Activated CD4-positive, alpha-beta T cell treated with anti-CD3 and anti-CD28 coated beads, Interleukin-2, amount 50 U/mL, for 48 hours (primary cell): ENCODE results near the gene ANKRD13C.
"Not testable (repeated sequence)": the region's sequence is repeated elsewhere in the genome, so short reads cannot be mapped to it uniquely, and the experiment has no call there.

ENCODE experiments used
- DNase-seq, 2 experiments: peaks; one replicate each; pipeline ENCODE4 v3.0.0-alpha.2; 2020

ANKRD13C gene

GRCh38 chr1:70355920-70356319 lies 1.4 kb upstream of the ANKRD13C start:
- DNase-seq, result no peak

DNA sequence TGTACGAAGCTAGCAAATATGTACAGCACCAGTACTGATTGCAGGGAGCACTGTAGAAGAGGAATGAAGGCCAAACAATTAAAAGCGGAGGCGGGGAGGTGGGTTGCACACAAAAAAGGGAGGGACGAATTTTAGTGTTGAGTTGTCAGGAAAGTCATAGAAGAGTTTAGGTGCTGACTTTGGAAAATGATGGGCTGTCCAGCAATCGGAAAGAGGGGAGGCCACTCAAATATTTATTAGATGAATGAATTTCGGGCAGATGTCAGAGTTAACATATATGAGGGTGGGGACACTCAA lies 537 bp upstream of the ANKRD13C start:
- DNase-seq, result no peak

GRCh38 chr1:70353601-70354331 lies 756 bp downstream of the ANKRD13C start:
- peak; percentile 40 to 54 for DNase-seq

- no peak for DNase-seq
These were observed 1.5 kb downstream of the ANKRD13C start for GRCh38 chr1:70353044-70353443.

- not testable (repeated sequence) for DNase-seq
These were observed 4.7 kb downstream of the ANKRD13C start for GRCh38 chr1:70349799-70350198.

DNA sequence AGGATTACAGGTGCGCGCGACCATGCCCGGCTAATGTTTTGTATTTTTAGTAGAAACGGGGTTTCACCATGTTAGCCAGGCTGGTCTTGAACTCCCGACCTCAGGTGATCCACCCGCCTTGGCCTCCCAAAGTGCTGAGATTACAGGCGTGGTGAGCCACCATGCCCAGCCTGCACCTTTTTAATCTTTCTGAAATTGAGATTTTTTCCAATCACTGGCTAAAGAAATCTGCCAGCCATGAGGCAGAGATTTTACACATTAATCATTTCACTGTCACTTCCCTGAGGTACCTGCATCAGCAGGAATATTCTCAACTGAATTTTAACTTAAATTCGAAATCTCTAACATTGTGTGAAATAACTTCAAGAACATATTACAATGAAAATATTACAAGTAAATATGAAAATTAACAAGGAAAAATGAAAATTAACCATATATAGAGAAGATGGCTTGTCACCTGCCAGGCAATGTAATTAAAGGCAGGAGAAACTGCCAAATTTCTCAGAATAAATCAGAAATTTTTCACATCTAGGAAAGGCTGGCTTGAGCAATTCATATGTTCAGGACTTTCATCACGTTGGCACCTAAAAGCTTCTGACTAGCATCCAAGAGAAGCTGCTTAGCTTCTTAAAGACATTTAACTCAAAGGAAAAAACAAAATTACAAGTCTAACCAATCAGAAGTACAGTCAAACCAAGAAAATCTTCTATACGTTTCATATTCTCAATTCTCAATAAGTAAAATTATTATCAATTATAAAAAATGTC lies 5.9 kb downstream of the ANKRD13C start:
- no peak for DNase-seq

- DNase-seq, result not testable (repeated sequence)
These were observed 14.9 kb downstream of the ANKRD13C start for GRCh38 chr1:70339644-70340043.

DNA sequence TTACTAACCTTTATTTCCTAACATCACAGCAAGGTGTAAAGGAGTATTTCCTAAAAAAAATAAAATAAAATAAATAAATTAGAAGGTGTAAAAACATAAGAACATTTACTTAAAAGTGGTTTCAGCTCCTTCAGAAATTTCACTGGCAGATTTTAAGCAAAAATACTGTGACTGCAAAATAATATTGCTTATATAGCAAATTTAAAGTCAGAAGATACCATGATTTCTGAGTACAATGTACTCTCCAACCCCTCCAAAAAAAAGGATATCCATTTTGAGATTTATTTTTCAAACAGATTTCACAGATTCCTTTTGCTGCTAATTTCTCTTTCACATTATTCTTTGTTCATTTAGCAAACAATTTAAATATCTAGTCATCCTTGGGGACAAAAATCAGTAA lies 18.5 kb downstream of the ANKRD13C start:
- DNase-seq, result no peak

DNA sequence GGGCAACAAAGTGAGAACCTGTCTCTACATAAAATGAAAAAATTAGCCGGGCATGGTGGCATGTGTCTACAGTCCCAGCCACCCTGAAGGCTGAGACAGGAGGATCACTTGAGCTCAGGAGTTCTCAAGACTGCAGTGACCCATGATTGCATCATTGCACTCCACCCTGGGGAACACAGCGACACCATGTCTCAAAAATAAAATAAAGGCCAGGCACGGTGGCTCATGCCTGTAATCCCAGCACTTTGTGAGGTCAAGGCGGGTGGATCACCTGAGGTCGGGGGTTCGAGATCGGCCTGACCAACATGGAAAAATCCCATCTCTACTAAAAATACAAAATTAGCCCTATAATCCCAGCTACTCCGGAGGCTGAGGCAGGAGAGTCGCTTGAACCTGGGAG lies 20.1 kb downstream of the ANKRD13C start:
- no peak for DNase-seq

GRCh38 chr1:70333245-70333644 lies 21.3 kb downstream of the ANKRD13C start:
- no peak for DNase-seq

DNA sequence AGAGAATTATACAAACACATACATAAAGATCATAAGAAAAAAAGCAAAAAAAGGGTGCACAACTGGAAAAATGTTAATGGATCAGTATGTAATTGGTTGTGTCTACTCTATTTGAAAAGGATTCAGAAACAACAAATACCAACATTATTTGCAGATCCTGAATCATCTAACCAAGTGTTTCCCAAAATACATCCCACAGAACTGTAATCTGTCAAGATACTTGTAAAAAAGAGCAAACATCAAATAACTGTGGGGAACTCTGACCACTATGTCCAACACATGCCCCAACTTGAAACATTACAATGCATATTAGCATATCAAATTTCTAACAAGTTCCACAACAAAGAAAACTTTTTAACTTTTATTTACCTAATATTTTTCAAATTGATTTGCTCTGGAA lies 22.6 kb downstream of the ANKRD13C start:
- DNase-seq, result no peak

- no peak for DNase-seq
These were observed 27.0 kb downstream of the ANKRD13C start for GRCh38 chr1:70327306-70328076.

DNA sequence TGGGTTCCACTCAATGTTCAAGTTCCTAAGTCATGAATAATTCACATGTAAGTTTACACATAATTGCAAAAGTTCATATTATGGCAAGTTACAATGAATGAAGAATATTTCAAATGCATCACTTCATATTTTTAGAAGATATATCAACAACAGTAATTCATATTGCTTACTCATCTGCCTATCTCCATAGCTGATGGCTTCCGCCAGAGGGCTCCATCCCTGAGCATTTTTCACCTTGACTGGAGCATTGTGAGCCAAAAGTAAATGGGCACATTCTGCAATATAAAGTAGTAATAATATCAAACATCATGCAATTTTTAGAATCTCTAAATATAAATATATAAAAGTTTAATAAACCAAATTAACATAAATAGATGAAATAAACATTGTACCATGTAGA lies 29.8 kb downstream of the ANKRD13C start:
- DNase-seq, result no peak

- no peak for DNase-seq
These were observed 34.8 kb downstream of the ANKRD13C start for GRCh38 chr1:70319750-70320149.

GRCh38 chr1:70318191-70318590 lies 36.3 kb downstream of the ANKRD13C start:
- DNase-seq, result no peak

DNA sequence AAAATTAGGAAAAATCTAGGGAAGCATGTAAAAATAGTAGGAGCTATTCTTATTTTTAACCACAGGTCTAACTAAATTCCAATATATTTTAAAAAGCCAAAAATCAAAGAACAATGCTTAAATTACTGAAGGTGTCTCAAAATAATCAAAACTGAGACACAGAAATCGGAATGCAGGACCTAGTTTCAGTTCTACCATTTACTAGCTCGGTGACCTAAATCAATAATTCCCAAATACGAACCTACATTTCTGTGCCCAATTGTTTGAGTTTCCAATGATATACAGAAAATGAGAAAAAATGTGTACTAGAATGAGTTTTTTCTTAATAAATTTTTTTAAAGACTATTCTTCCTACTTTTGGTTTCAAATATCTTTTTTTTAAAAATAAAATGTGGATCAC lies 37.4 kb downstream of the ANKRD13C start:
- DNase-seq, result no peak

DNA sequence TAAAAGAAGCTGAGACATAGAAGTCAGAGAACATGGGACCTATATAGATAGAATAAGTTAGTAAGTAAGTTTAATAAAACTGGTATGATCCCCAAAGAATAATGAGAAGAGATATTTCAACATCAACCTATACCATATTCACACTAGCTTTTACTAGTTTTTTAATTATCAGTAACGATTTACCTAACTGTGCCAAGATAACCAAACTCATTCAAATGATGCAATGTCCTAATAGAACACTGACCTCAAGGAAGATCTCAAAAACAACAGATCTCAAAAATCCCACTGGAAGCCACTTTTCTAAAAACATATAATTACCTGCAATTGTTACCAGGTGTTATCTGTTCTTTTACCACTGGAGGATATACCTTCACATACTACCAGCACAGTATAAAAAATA lies 38.7 kb downstream of the ANKRD13C start:
- DNase-seq, result no peak

GRCh38 chr1:70314706-70315304 lies 39.7 kb downstream of the ANKRD13C start:
- DNase-seq, result no peak

DNA sequence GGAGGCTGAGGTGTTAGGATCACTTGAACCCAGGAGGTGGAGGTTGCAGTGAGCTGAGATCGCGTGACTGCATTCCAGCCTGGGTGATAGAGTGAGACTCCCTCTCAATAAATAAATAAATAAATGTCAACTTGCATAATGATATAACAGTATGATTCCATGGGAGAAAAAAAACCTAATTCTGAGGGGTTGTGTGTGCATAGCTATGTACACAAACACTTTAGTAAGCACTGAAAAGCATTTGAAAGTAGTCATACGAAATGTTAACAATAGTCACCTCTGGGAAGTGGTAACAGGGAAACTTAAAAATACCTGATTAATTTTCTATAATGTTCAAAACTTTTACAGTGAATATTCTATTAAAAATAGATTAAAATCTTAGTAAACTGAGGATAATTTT lies 43.2 kb downstream of the ANKRD13C start:
- DNase-seq, result no peak

DNA sequence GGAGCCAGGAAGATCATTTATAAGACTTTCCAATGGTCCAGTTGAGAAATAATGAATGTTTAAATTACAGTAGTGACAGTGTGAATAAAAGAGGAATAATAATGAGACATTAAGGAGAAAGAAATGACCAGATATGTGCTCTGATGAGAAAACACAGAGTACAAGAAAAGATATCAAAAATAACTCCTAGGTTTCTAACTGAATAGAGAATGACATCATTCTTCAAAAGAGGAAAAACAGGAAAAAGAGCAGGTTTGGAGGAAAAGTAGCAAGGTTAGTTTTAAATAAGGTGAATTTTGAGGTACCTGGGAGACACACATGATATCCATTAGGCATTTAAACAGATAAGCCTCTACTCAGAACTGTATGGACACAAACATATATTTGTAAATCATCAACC lies 55.0 kb downstream of the ANKRD13C start:
- no peak for DNase-seq

- no peak for DNase-seq
These were observed 58.8 kb downstream of the ANKRD13C start for GRCh38 chr1:70295749-70296148.

DNA sequence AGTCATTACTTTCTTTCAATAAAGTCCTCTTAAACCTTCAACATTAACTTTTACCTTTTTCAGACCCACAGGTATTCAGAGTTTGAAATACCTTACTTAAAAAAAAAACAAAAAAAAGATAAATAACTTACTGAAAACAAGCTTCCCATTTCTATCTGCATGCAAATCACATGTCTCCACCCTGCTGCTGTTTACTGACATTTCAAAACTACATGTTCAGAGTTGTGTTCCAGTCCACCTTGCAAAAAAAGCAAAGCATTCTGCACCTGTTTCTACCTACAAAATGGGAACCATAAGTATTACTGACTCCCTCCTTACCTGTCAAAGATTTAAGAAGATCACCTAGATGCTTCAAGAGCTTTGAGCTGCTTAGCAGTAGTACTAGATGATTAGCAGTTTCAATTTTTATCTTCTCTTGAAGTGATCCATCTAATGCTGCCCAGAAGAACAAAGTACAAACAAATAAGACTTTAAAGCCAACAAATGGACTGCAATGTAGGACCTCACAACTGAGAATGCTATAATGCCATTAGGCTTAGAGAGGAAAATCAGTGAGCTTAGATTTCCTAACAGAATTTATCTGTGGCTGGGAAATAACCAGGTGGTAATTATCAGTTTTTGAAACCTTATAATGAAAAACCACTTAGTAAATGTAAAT lies 61.2 kb downstream of the ANKRD13C start:
- no peak for DNase-seq

- no peak for DNase-seq
These were observed 64.3 kb downstream of the ANKRD13C start for GRCh38 chr1:70290218-70290617.
